Right ventricle myocardium inferior (tissue), 1 donor: ENCODE measurements around the gene TBC1D19. TPM values are rescaled to one million over a fixed set of nuclear protein-coding genes. Genes with fewer than 3 reads are reported as not detected.
"Not testable (repeated sequence)": the region's sequence is repeated elsewhere in the genome, so short reads cannot be mapped to it uniquely, and the experiment has no call there.

Experiments
- ATAC-seq: fragments of 200-7000 bp; cut with Tn5 transposase; one replicate; pipeline ENCODE4 v1.9.1; 2020; ENCODE audit warnings: mild to moderate bottlenecking, moderate library complexity
- DNase-seq: peaks from one replicate; pipeline ENCODE4 v3.0.0; 2021; ENCODE audit errors: missing footprints
- intact Hi-C: fragments of 100-400 bp; cut with DNase I; formaldehyde crosslinking; loops from one replicate; pipeline ENCODE4 v1.11.0; 2022
- total RNA-seq: library from RNA; stranded (reverse); fragmentation: NEBNext Ultra II Directional; extraction: Animal tissue kit (Norgen Biotek cat#: 25700); gene quantifications from one replicate; pipeline ENCODE4 v1.2.1, GENCODE V29; 2021
- donor health status: DM: no; HTN: yes; CAD: no; lungs with severe emphysema.

Gene TBC1D19
- total RNA-seq, 1 donor from 2014 or later = 8.8 TPM

DNA sequence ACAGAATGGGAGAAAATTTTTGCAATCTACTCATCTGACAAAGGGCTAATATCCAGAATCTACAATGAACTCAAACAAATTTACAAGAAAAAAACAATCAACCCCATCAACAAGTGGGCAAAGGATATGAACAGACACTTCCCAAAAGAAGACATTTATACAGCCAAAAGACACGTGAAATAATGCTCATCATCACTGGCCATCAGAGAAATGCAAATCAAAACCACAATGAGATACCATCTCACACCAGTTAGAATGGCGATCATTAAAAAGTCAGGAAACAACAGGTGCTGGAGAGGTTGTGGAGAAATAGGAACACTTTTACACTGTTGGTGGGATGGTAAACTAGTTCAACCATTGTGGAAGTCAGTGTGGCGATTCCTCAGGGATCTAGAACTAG is 9.7 kb downstream of the TBC1D19 start:
- ATAC-seq, intact Hi-C loops, DNase-seq: not testable (repeated sequence)

DNA sequence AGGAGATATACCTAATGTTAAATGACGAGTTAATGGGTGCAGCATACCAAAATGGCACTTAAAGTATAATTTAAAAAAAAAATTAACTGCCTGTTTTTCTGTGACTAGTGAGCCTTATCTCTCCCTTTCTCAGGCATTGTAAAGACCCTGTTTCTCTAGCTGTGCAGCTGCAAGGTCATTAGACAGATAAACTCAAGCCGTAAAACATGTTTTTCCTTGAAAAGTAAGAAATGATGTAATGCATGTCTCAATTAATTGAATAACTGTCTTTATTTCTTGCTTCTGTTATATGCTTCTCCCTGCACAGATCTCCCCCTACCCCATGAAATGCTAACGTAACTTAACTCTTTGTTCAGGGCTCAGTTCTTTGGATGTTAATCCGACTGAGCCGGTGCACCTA is 10.5 kb downstream of the TBC1D19 start:
- no peak for ATAC-seq
- intact Hi-C loops = no loop called here
- DNase-seq = no peak

- intact Hi-C loops = no loop called here
- no peak for DNase-seq
- ATAC-seq = no peak
Observed at GRCh38 chr4:26594778-26595177, 10.9 kb downstream of the TBC1D19 start.

- no peak for ATAC-seq
- intact Hi-C loops = no loop called here
Observed at GRCh38 chr4:26596843-26597242, 13.0 kb downstream of the TBC1D19 start.

DNA sequence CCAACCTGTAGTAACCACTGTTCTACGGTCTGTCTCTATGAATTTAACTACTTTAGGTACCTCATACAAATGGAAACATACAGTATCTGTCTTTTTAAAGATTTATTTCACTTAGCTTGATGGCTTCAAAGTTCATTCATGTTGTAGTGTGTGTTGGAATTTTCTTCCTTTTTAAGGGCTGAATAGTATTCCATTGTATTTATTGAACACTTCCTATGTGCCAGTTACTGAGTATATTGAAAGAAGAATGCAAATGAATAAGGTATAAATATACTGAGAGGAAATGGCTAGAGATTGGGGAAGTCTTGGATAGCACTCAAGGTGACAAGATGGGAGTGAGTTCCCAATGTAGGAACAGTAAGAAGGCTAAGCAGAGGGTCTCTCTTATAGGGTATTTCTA is 17.3 kb downstream of the TBC1D19 start:
- intact Hi-C loops = no loop called here
- DNase-seq = no peak
- no peak for ATAC-seq

More at GRCh38 chr4:26596843-26597242, 13.0 kb downstream of the TBC1D19 start:
- no peak for DNase-seq

DNA sequence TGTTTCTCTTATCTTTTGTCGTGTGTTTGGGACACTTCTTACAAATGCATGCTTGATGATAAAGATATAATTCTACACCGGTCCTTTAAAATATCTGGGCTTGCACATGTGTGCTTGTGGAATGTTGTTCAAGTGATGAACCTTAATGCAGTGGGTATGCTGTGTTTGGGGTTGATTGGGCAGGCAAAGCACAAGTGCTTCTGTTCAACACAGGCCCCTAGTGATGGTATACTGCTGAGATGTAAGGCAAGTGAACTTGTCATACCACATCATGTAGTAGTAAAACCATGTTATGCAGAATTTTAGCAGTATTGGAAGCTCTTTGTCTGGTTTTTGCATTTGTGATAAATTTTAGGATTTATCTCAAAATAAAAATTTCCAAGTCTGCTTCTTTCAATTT is 23.9 kb downstream of the TBC1D19 start:
- no peak for ATAC-seq
- intact Hi-C loops = no loop called here
- DNase-seq = no peak

DNA sequence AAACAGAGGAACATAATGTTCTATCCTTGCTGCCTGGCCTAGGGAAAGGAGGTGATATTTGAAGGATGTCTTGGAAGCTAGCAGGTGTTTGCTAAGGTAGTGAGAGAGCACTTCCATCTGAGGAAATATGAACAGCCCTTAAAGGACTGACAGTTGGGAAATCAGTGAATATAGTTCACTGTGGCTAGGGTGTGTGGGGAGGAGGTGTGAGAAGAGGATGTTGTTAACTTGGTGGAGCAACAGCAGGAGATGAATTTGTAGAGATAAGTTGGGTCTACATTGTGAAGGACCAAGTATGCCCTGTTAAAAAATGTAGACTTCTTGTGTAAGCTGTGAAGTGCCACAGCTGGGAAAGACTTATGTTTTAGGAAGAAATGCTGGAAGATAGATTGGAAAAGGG is 25.5 kb downstream of the TBC1D19 start:
- ATAC-seq = no peak
- intact Hi-C loops = no loop called here
- DNase-seq = no peak

GRCh38 chr4:26609868-26610267 is 26.0 kb downstream of the TBC1D19 start:
- intact Hi-C loops = no loop called here
- DNase-seq (no peak), ATAC-seq (no peak)

DNA sequence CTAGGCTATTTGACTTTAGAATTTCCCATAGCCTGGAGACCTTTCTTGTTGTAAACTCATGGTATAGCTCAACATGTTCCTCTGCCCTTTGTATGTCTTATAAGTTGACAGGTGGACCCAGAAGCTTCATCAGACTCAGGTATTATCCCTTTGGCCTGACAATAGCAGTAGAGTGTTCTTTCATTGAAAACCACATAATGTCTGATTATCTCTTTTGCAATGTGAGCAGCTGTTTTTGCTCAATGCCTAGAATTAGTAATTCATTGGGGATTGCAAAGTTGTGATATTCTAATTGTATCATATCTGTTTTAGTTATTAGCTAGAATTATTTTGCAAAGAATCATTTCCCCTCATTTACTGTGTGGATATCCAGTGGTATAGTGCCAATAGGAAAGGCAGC is 27.5 kb downstream of the TBC1D19 start:
- intact Hi-C loops = no loop called here
- DNase-seq = no peak
- no peak for ATAC-seq

GRCh38 chr4:26611885-26612284 is 28.0 kb downstream of the TBC1D19 start:
- intact Hi-C loops = no loop called here
- no peak for DNase-seq
- ATAC-seq = no peak

- DNase-seq (no peak), ATAC-seq (no peak)
- intact Hi-C loops = no loop called here
Observed at GRCh38 chr4:26613237-26613636, 29.4 kb downstream of the TBC1D19 start.

- ATAC-seq (no peak), DNase-seq (no peak)
- intact Hi-C loops = no loop called here
Observed at GRCh38 chr4:26613735-26614134, 29.9 kb downstream of the TBC1D19 start.

- ATAC-seq (no peak), DNase-seq (no peak)
- intact Hi-C loops = no loop called here
Observed at GRCh38 chr4:26619784-26620183, 35.9 kb downstream of the TBC1D19 start.

GRCh38 chr4:26621366-26621765 is 37.5 kb downstream of the TBC1D19 start:
- DNase-seq (no peak), ATAC-seq (no peak)
- intact Hi-C loops = no loop called here

DNA sequence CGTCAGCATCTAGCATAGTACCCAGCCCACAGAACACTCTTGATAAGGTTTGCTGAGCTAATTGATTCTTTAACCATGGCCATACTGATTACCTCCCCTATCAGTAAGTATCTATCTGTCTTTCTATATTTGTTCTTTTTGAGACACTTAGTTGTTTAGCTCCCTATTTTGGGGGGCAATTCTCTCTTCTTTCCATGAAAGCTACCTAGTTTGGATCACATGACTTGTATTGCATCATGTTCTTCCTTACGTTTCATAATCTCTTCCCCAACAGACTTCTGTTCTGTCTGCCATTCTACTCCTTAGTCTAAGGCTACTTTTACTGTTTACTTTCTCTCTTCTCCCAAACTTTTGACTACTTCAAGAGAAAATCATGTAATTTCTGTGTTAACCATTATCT is 39.0 kb downstream of the TBC1D19 start:
- intact Hi-C loops = no loop called here
- no peak for ATAC-seq

GRCh38 chr4:26626658-26627057 is 42.8 kb downstream of the TBC1D19 start:
- intact Hi-C loops, ATAC-seq, DNase-seq: not testable (repeated sequence)

More for the DNA sequence above, 39.0 kb downstream of the TBC1D19 start:
- no peak for DNase-seq

DNA sequence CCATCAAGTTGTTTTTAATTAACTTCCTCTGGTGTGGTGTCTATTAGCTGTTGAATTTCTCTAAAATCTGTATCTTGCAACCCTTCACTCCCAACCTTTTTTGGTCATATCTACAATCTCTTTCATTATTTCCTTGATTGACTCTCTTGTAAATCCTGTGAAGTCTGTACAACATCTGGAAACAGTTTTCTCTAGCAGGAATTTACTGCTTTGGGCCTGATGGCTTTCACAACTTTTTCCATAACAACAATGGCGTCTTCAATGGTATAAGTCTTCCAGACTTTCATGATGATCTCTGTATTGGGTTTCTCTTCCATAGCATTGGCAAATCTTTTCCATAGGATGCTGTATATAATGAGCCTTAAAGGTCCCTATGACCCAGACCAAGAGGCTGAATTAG is 49.0 kb downstream of the TBC1D19 start:
- intact Hi-C loops = no loop called here
- ATAC-seq (no peak), DNase-seq (no peak)

DNA sequence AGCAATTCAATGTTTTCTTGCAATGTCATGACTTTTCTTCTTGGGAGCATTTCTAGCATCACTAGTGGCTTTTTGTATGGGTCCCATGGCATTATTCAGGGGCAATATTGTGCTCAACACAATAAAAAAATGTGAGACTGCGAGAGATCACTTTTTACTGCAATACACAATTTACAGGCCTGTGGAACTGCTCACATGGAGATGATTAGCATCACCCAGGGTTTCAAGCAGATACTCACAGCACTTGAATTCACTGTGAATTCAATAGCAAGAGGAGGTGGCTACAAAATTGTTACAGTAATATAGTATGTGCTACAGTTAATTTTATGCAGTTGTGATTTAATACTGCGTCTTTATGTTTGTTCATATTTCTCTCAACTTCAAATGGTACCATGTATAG is 50.4 kb downstream of the TBC1D19 start:
- no peak for DNase-seq
- ATAC-seq = no peak
- intact Hi-C loops = no loop called here

GRCh38 chr4:26636458-26636857 is 52.6 kb downstream of the TBC1D19 start:
- intact Hi-C loops = no loop called here
- DNase-seq (no peak), ATAC-seq (no peak)

DNA sequence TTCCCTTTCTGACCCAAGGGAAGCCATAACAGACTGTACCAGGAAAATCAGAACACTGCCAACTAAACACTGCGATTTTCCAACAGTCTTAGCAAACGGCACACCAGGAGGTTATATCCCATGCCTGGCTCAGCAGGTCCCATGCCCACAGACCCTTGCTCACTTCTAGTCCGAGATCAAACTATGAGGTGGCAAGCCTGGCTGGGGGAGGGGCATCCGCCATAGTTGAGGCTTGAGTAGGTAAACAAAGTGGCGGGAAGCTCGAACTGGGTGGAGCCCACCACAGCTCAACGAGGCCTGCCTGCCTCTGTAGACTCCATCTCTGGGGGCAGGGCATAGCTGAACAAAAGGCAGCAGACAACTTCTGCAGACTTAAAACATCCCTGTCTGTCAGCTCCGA is 56.8 kb downstream of the TBC1D19 start:
- intact Hi-C loops = not testable (repeated sequence)

DNA sequence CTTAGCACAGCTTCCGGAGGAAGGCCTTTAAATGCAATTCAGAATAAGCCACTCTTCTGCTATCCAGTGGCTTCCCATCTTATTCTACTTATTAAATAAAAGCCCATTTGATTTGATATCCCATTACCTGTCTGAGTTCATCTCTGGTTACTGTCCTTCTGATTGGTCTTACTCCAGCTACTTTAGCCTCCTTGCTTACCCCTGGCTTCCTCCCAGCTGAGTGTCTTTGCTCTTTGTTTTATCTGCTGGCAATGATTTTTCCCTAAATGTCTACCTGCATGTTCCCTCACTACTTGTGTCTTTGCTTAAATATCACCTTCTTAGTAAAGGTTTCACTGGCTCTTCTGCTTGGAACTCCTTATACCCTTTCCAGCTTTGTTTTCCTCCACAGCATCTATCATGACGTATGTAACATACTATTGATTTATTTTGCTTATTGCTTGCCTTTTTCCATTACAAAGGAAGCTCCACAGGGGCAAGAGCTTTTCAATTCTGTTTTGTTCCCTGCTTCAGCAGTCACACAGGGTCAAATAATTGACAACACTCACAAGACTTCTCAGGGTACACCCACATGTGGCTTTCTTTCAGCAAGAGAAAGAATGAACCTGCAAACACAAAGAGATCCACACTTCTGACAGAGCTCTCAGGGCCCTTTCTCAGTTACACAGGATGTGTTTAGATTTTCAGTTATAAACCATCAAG is 63.8 kb downstream of the TBC1D19 start:
- intact Hi-C loops = no loop called here
- ATAC-seq (no peak), DNase-seq (no peak)

More for the DNA sequence above, 56.8 kb downstream of the TBC1D19 start:
- ATAC-seq, DNase-seq: not testable (repeated sequence)
